MCF 10A (cell line): ENCODE data around the gene EDAR. TPM values are rescaled to one million over a fixed set of nuclear protein-coding genes. Genes with fewer than 3 reads are reported as not detected.

Experiments used
- BruUV-seq: library from RNA; stranded (reverse); fragments of 400-500 nt; replicated peaks from 2 replicates; lab custom pipeline; 2021; lab: Mats Ljungman, UMichigan
- CTCF ChIA-PET: fragments of 300-600 bp; sonication (Branson Sonifier 250); formaldehyde crosslinking; extraction: SDS; loops from one replicate; lab custom pipeline; 2021; ENCODE audit warnings: antibody characterized with exemption, inconsistent platforms; lab: Yijun Ruan, JAX
- POLR2A ChIA-PET: fragments of 300-600, 350-650 bp; sonication (Branson Sonifier 250); formaldehyde crosslinking; extraction: SDS; loops from one replicate; lab custom pipeline; 2020; ENCODE audit warnings: antibody characterized with exemption, inconsistent platforms; lab: Yijun Ruan, JAX
- DNase-seq: peaks from one replicate; pipeline ENCODE4 v3.0.0-alpha.2; 2018; ENCODE audit not compliant: unreplicated experiment
- H3K27ac Mint-ChIP-seq: one replicate; pipeline ENCODE4 v1.8.0; 2022; ENCODE audit warnings: mild to moderate bottlenecking, low read depth, mixed read lengths; ENCODE audit not compliant: unreplicated experiment
- H3K27me3 Mint-ChIP-seq: one replicate; pipeline ENCODE4 v1.8.0; 2022; ENCODE audit warnings: mixed read lengths; ENCODE audit not compliant: insufficient read depth, unreplicated experiment
- H3K36me3 Mint-ChIP-seq: one replicate; pipeline ENCODE4 v1.8.0; 2022; ENCODE audit warnings: mild to moderate bottlenecking, moderate library complexity, mixed read lengths; ENCODE audit not compliant: insufficient read depth, unreplicated experiment
- H3K4me1 Mint-ChIP-seq: one replicate; pipeline ENCODE4 v1.8.0; 2022; ENCODE audit warnings: mixed read lengths; ENCODE audit not compliant: insufficient read depth, unreplicated experiment
- H3K4me3 Mint-ChIP-seq: one replicate; pipeline ENCODE4 v1.8.0; 2022; ENCODE audit warnings: mild to moderate bottlenecking, moderate library complexity, mixed read lengths; ENCODE audit not compliant: unreplicated experiment
- H3K9me3 Mint-ChIP-seq: one replicate; pipeline ENCODE4 v1.8.0; 2022; ENCODE audit warnings: mixed read lengths; ENCODE audit not compliant: unreplicated experiment
- CTCF ChIP-seq: fragments of 200-600 bp; IDR thresholded peaks from one replicate; pipeline ENCODE4 v1.8.0; 2022; ENCODE audit warnings: antibody characterized with exemption, mild to moderate bottlenecking; ENCODE audit not compliant: unreplicated experiment
- intact Hi-C: fragments of 100-400 bp; cut with micrococcal nuclease; formaldehyde crosslinking; loops from 2 replicates; pipeline ENCODE4 v1.14.1; 2022
- total RNA-seq: library from RNA; stranded (reverse); gene quantifications from 2 replicates; pipeline ENCODE4 v1.2.3, GENCODE V29; 2022

EDAR gene
- total RNA-seq, 1 experiment from 2014 or later: 0.14 TPM

- ChIA-PET POLR2A (interaction anchor here (2.0 kb wide), 1 partner anchor 10 kb away, joined by 6 read pairs; no protein-coding TSS in a partner anchor), CTCF (no interaction called here)
- DNase-seq: no peak
- Mint-ChIP-seq H3K27ac (no peak overlapping the region), H3K4me3 (no peak overlapping the region), H3K36me3 (peaks cover 1% of the 10 kb centered on the region), H3K9me3 (no peaks in the 10 kb centered on the region), H3K27me3 (peaks cover 27% of the 10 kb centered on the region), H3K4me1 (peaks cover 7% of the 10 kb centered on the region)
- intact Hi-C loops: no loop called here
- no peak for TF ChIP-seq CTCF
- BruUV-seq: no TSS peak
These were observed 7.2 kb downstream of the EDAR start for GRCh38 chr2:108981846-108982245.

GRCh38 chr2:108980076-108980475 lies 8.9 kb downstream of the EDAR start:
- H3K27ac Mint-ChIP-seq: no peak overlapping the region
- TF ChIP-seq CTCF: no peak
- ChIA-PET POLR2A (no interaction called here), CTCF (interaction anchor here (1.2 to 2.0 kb wide), 2 partner anchors 10 to 12 kb away, joined by 3 to 8 read pairs; no protein-coding TSS in a partner anchor)
- H3K4me1 Mint-ChIP-seq: peaks cover 19% of the 10 kb centered on the region
- no peak for DNase-seq
- H3K4me3 Mint-ChIP-seq: no peak overlapping the region
- no TSS peak for BruUV-seq
- H3K36me3 Mint-ChIP-seq: peaks cover 5% of the 10 kb centered on the region
- intact Hi-C loops: no loop called here
- no peaks in the 10 kb centered on the region for H3K9me3 Mint-ChIP-seq
- peaks cover 27% of the 10 kb centered on the region for H3K27me3 Mint-ChIP-seq

GRCh38 chr2:108979461-108979860 lies 9.6 kb downstream of the EDAR start:
- Mint-ChIP-seq H3K36me3 (peaks cover 5% of the 10 kb centered on the region), H3K27me3 (peaks cover 21% of the 10 kb centered on the region), H3K27ac (no peak overlapping the region), H3K4me3 (no peak overlapping the region), H3K9me3 (no peaks in the 10 kb centered on the region), H3K4me1 (peaks cover 16% of the 10 kb centered on the region)
- DNase-seq: no peak
- CTCF ChIA-PET: interaction anchor here (0.7 to 2.0 kb wide), 5 partner anchors 9 to 21 kb away, joined by 3 to 8 read pairs (median 4); no protein-coding TSS in a partner anchor
- BruUV-seq: no TSS peak
- intact Hi-C loops: no loop called here
- TF ChIP-seq CTCF: no peak
- POLR2A ChIA-PET: no interaction called here

GRCh38 chr2:108978709-108979111 lies 10.3 kb downstream of the EDAR start:
- TF ChIP-seq CTCF: no peak
- Mint-ChIP-seq H3K4me3 (no peak overlapping the region), H3K27ac (no peak overlapping the region), H3K27me3 (peaks cover 13% of the 10 kb centered on the region), H3K9me3 (no peaks in the 10 kb centered on the region), H3K36me3 (peaks cover 5% of the 10 kb centered on the region), H3K4me1 (peaks cover 12% of the 10 kb centered on the region)
- intact Hi-C loops: no loop called here
- no peak for DNase-seq
- BruUV-seq: no TSS peak
- ChIA-PET POLR2A (no interaction called here), CTCF (interaction anchor here (0.7 to 2.0 kb wide), 6 partner anchors 10 to 50 kb away, joined by 3 to 8 read pairs (median 4); no protein-coding TSS in a partner anchor)
